HepG2 (cell line): Measurements from ENCODE around the gene VSX1. TPM values are rescaled to one million over a fixed set of nuclear protein-coding genes. Genes with fewer than 3 reads are reported as not detected.

Source experiments
- ATAC-seq: fragments of 200-7000 bp; cut with Tn5 transposase; 3 replicates; pipeline ENCODE4 v1.9.1; 2020; ENCODE audit warnings: mild to moderate bottlenecking, moderate library complexity
- BruUV-seq: library from RNA; stranded (reverse); fragments of 400-500 nt; replicated peaks from 2 replicates; lab custom pipeline; 2021; lab: Mats Ljungman, UMichigan
- CTCF ChIA-PET: fragments of 300-600 bp; formaldehyde crosslinking; extraction: SDS; loops from one replicate; lab custom pipeline; 2021; ENCODE audit warnings: low total read pairs, inconsistent platforms, low intra/inter-chr PET ratio; lab: Yijun Ruan, JAX
- POLR2A ChIA-PET: fragments of 350-600 bp; sonication (Branson Sonifier 250); formaldehyde crosslinking; loops from one replicate; lab custom pipeline; 2020; ENCODE audit warnings: antibody characterized with exemption, inconsistent platforms; lab: Yijun Ruan, JAX
- DNase-seq: peaks from one replicate; pipeline ENCODE4 v3.0.0-alpha.2; 2015; ENCODE audit warnings: low spot score
- FAIRE-seq: peaks from 3 replicates; lab custom pipeline; 2011; peaks lifted over from hg19 to GRCh38; lab: Jason Lieb, UNC
- H2AFZ ChIP-seq: one replicate; pipeline ENCODE4 v1.6.1; 2011; ENCODE audit warnings: low read length, inconsistent platforms
- H3K27ac ChIP-seq: fragments of 300-600 bp; 3 replicates; pipeline ENCODE4 v1.8.0; 2011; ENCODE audit warnings: mixed run types, mild to moderate bottlenecking, mixed read lengths, low read length, inconsistent platforms; ENCODE audit not compliant: insufficient read depth; ENCODE audit errors: extremely low read length
- H3K27me3 ChIP-seq, 2 experiments: fragments of 200-600 bp in 1 of 2; 2 replicates in 1 of 2; 3 replicates in 1 of 2; pipeline versions ENCODE4 v1.6.0 to v1.8.0; 2011; ENCODE audit warnings: low read length in 2 of 2, mild to moderate bottlenecking in 2 of 2, moderate library complexity in 2 of 2, inconsistent platforms in 1 of 2; ENCODE audit not compliant: insufficient read depth in 2 of 2, control insufficient read depth in 1 of 2
- H3K36me3 ChIP-seq, 2 experiments: fragments of 200-600 bp in 1 of 2; replicated peaks in 1 of 2; 2 replicates in 1 of 2; 3 replicates in 1 of 2; pipeline versions ENCODE4 v1.5.1 to v1.8.0; 2011; ENCODE audit warnings: low read length in 2 of 2, inconsistent platforms in 1 of 2; ENCODE audit not compliant: insufficient read depth in 2 of 2, control insufficient read depth in 1 of 2
- H3K4me1 ChIP-seq: 2 replicates; pipeline ENCODE4 v1.5.1; 2012; ENCODE audit warnings: low read length, inconsistent platforms; ENCODE audit not compliant: insufficient read depth
- H3K4me2 ChIP-seq: 2 replicates; pipeline ENCODE4 v1.6.0; 2011; ENCODE audit warnings: low read depth, low read length, inconsistent platforms
- H3K4me3 ChIP-seq, 3 experiments: fragments of 200-600 bp in 1 of 3; sonication (generic), shearing (Covaris generic) in 1 of 3; replicated peaks in 1 of 3; 2 replicates each; pipeline ENCODE4 v1.5.1; 2011 to 2016; ENCODE audit warnings: low read length in 3 of 3, inconsistent platforms in 2 of 3, low read depth in 2 of 3, mild to moderate bottlenecking in 2 of 3, control low read depth in 1 of 3, mixed read lengths in 1 of 3; ENCODE audit not compliant: insufficient read depth in 1 of 3
- H3K79me2 ChIP-seq: one replicate; pipeline ENCODE4 v1.6.1; 2011; ENCODE audit warnings: low read length, inconsistent platforms; ENCODE audit not compliant: insufficient read depth
- H3K9ac ChIP-seq: 2 replicates; pipeline ENCODE4 v1.6.0; 2011; ENCODE audit warnings: mild to moderate bottlenecking, low read depth, low read length, inconsistent platforms; ENCODE audit not compliant: insufficient read depth
- H3K9me3 ChIP-seq: 2 replicates; pipeline ENCODE4 v1.5.1; 2012; ENCODE audit warnings: mild to moderate bottlenecking, low read length
- H4K20me1 ChIP-seq: 2 replicates; pipeline ENCODE4 v1.6.0; 2011; ENCODE audit warnings: inconsistent platforms, mild to moderate bottlenecking, low read length, moderate library complexity; ENCODE audit not compliant: insufficient read depth
- RARA ChIP-seq: IDR thresholded peaks from 2 replicates; pipeline ENCODE4 v1.6.1; 2016; ENCODE audit warnings: missing genetic modification reagents, missing compliant biosample characterization
- STAG1 ChIP-seq: sonication (generic); formaldehyde crosslinking; IDR thresholded peaks from 2 replicates; pipeline ENCODE4 v1.4.0; 2020; ENCODE audit warnings: missing genetic modification reagents
- TERF1 ChIP-seq: sonication (generic); formaldehyde crosslinking; IDR thresholded peaks from 2 replicates; pipeline ENCODE4 v1.8.0; 2022; ENCODE audit warnings: mild to moderate bottlenecking, missing genetic modification reagents, moderate library complexity
- ZNF737 ChIP-seq: sonication (generic); formaldehyde crosslinking; IDR thresholded peaks from 2 replicates; pipeline ENCODE4 v1.5.0; 2020; ENCODE audit warnings: missing genetic modification reagents, mild to moderate bottlenecking, borderline replicate concordance
- ZNF790 ChIP-seq: sonication (generic); formaldehyde crosslinking; IDR thresholded peaks from 2 replicates; pipeline ENCODE4 v1.8.0; 2022; ENCODE audit warnings: missing genetic modification reagents, mild to moderate bottlenecking, borderline replicate concordance
- WGBS: methylation state at CpG from one replicate; pipeline ENCODE4 v1.1.6; 2017; ENCODE audit warnings: low lambda C conversion rate; 5-methylcytosine and 5-hydroxymethylcytosine counted together
- in situ Hi-C: cut with HindIII; loops from 2 replicates; pipeline ENCODE4 v1.10.0; 2017; ENCODE audit warnings: low pct_unique_long_range_greater_than_20kb; ENCODE audit not compliant: extremely low pct_ligation_motif_present
- intact Hi-C: fragments of 100-400 bp; cut with micrococcal nuclease; formaldehyde crosslinking; loops from one replicate; pipeline ENCODE4 v1.10.0; 2022; ENCODE audit not compliant: unreplicated experiment
- polyA plus RNA-seq, 8 experiments: library from polyadenylated mRNA; depleted of rRNA in 3 of 8; stranded (reverse) in 7 of 8; unstranded in 1 of 8; fragments of >200 nt; fragmentation: Illumina TruSeq in 4 of 8; extraction: Trizol in 4 of 8; gene quantifications; 2 replicates each; pipeline versions ENCODE4 v1.2.1 to v1.2.3, GENCODE V29; 2011 to 2016; ENCODE audit warnings: low read depth in 4 of 8, missing spikeins in 1 of 8, mixed read lengths in 1 of 8; ENCODE audit not compliant: insufficient read depth in 1 of 8
- total RNA-seq, 5 experiments: library from RNA; depleted of rRNA; stranded (reverse); fragments of >200 nt; fragmentation: Illumina TruSeq; extraction: Trizol; gene quantifications; 2 replicates each; pipeline ENCODE4 v1.2.3, GENCODE V29; 2016; ENCODE audit warnings: low read depth in 1 of 5

The VSX1 gene
- total and polyA plus RNA-seq, 2 of the 13 experiments (the other 11 are each of a cell fraction or from before 2014, with no cell fraction given): 0.04 TPM; not detected in 1

DNA sequence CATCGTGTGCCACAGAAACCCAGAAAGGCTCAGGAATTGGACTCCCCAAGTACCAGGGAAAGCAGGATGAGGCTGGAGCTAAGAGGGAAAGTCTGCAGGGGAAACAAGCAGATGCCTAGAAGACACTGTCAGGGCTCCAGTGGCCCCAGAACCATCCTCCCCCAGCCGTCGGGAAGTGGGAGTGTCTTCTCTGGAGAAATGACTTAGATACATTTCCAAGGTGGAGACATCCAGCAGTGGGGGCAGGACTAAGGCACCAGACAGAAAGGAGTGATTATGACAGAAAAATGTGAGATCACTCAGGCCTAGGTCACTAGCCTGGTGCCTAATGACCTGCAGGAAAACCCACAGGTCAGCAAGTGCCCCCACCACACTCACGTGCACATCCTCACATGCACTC lies 36.0 kb upstream of the VSX1 start (continued):
- TF ChIP-seq ZNF737 (CRISPR knock-in tag) (no peak), TERF1 (CRISPR knock-in tag) (no peak)

DNA sequence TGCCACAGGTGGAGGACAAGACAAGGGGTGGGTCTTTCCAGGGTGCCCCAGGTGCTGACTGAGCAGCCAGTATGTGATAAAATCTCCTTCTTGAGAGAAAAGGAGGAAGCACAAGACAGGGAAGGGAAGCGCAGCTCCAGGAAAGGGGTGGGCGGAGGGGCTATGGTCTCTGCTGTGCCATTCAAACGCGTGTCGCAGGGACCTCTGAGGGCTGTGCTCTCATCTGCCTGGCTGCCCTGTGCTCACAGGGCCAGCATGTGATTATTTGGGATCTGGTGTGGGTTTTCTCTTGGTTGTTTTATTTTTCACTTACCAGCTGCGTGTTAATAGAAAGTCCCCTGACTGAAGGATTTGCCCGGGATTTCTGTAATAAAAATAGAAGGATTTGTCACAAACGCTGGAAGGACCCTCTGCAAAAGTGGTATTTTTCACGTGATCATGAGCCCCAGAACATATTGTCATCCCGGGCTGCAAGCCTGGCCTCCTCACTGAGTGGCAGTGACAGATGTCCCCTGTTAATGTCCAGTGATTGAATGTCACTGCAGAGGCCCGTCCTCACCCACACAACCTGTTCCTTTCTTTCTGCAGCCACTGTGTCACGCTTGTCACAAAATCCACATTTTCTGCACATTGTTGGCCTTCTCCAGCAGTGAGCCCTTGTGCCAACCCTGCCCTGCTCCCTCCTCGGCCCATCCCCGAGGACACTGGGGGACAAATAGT lies 35.0 kb upstream of the VSX1 start:
- FAIRE-seq (no peak), DNase-seq (no peak), ATAC-seq (no peak)
- H2AFZ ChIP-seq: no peak overlapping the region
- no peaks in the 10 kb centered on the region for H4K20me1 ChIP-seq
- H3K4me2 ChIP-seq: no peak overlapping the region
- 62% methylated on average over 14 of the region's 14 CpGs for WGBS
- intact Hi-C loops: no loop called here
- POLR2A ChIA-PET: no interaction called here
- peaks cover 23% of the 10 kb centered on the region for H3K4me1 ChIP-seq
- no peaks in the 10 kb centered on the region for H3K79me2 ChIP-seq
- in situ Hi-C loops: no loop called here
- peaks cover 4 to 13% of the 10 kb centered on the region in 2 experiments; a peak in 4 of 5 replicates for H3K27me3 ChIP-seq
- CTCF ChIA-PET: no interaction called here
- no peaks in the 10 kb centered on the region for H3K36me3 ChIP-seq
- no peak overlapping the region for H3K9ac ChIP-seq
- no peak overlapping the region for H3K4me3 ChIP-seq
- no peaks in the 10 kb centered on the region for H3K9me3 ChIP-seq
- no peak for TF ChIP-seq RARA
- TF ChIP-seq ZNF790 (CRISPR knock-in tag): 0 out of 2 replicates have a peak, but pooled peaks have one; percentile 33
- TF ChIP-seq STAG1: no peak
- TF ChIP-seq, all 625 proteins: peak for 1
- no peak overlapping the region for H3K27ac ChIP-seq
- BruUV-seq: no TSS peak
